ES-I3 (cell line): Measurements from ENCODE around the gene EBF3.

Source experiments
- H3K36me3 ChIP-seq: 2 replicates; pipeline ENCODE4 v1.6.1; 2013; ENCODE audit warnings: mild to moderate bottlenecking, low read length, control low read depth, moderate library complexity; ENCODE audit not compliant: insufficient read depth
- H3K4me1 ChIP-seq: 2 replicates; pipeline ENCODE4 v1.6.1; 2013; ENCODE audit warnings: mild to moderate bottlenecking, control low read depth, low read length; ENCODE audit not compliant: insufficient read depth
- H3K9ac ChIP-seq: 2 replicates; pipeline ENCODE4 v1.6.1; 2013; ENCODE audit warnings: low read depth, mild to moderate bottlenecking, low read length, moderate library complexity
- H3K9me3 ChIP-seq: 2 replicates; pipeline ENCODE4 v1.6.1; 2013; ENCODE audit warnings: mild to moderate bottlenecking, low read length, moderate library complexity; ENCODE audit not compliant: control insufficient read depth, insufficient read depth

The EBF3 gene

GRCh38 chr10:129884398-129885078, 79.5 kb downstream of the EBF3 start:
- H3K36me3 ChIP-seq, result no peaks in the 10 kb centered on the region
- H3K9ac ChIP-seq, result no peak overlapping the region
- H3K9me3 ChIP-seq, result no peaks in the 10 kb centered on the region
- H3K4me1 ChIP-seq, result peaks cover 3% of the 10 kb centered on the region; the same call in 1 of the 2 replicates

- no peak overlapping the region for H3K9ac ChIP-seq
- no peaks in the 10 kb centered on the region for H3K9me3 ChIP-seq
- no peaks in the 10 kb centered on the region for H3K4me1 ChIP-seq
- no peaks in the 10 kb centered on the region for H3K36me3 ChIP-seq
Observed at GRCh38 chr10:129883626-129884397, 80.3 kb downstream of the EBF3 start.

GRCh38 chr10:129883029-129883428, 81.0 kb downstream of the EBF3 start:
- Histone ChIP-seq H3K4me1 (no peaks in the 10 kb centered on the region), H3K9ac (no peak overlapping the region), H3K36me3 (no peaks in the 10 kb centered on the region), H3K9me3 (no peaks in the 10 kb centered on the region)

- Histone ChIP-seq H3K9me3 (no peaks in the 10 kb centered on the region), H3K4me1 (no peaks in the 10 kb centered on the region), H3K36me3 (no peaks in the 10 kb centered on the region), H3K9ac (no peak overlapping the region)
Observed at GRCh38 chr10:129882291-129883010, 81.6 kb downstream of the EBF3 start.

- Histone ChIP-seq H3K36me3 (no peaks in the 10 kb centered on the region), H3K9me3 (no peaks in the 10 kb centered on the region), H3K9ac (no peak overlapping the region), H3K4me1 (no peaks in the 10 kb centered on the region)
Observed at GRCh38 chr10:129881641-129882040, 82.4 kb downstream of the EBF3 start.

- Histone ChIP-seq H3K9me3 (no peaks in the 10 kb centered on the region), H3K36me3 (no peaks in the 10 kb centered on the region)
Observed at GRCh38 chr10:129880191-129880870, 83.7 kb downstream of the EBF3 start.

GRCh38 chr10:129879655-129880054, 84.4 kb downstream of the EBF3 start:
- H3K36me3 ChIP-seq, result no peaks in the 10 kb centered on the region

More at GRCh38 chr10:129880191-129880870, 83.7 kb downstream of the EBF3 start:
- Histone ChIP-seq H3K9ac (no peak overlapping the region), H3K4me1 (no peaks in the 10 kb centered on the region)

GRCh38 chr10:129878835-129879234, 85.2 kb downstream of the EBF3 start:
- no peaks in the 10 kb centered on the region for H3K36me3 ChIP-seq
- no peaks in the 10 kb centered on the region for H3K9me3 ChIP-seq
- no peaks in the 10 kb centered on the region for H3K4me1 ChIP-seq
- no peak overlapping the region for H3K9ac ChIP-seq

More at GRCh38 chr10:129879655-129880054, 84.4 kb downstream of the EBF3 start:
- no peak overlapping the region for H3K9ac ChIP-seq
- no peaks in the 10 kb centered on the region for H3K4me1 ChIP-seq
- H3K9me3 ChIP-seq, result no peaks in the 10 kb centered on the region

- no peaks in the 10 kb centered on the region for H3K9me3 ChIP-seq
- H3K36me3 ChIP-seq, result no peaks in the 10 kb centered on the region
- H3K4me1 ChIP-seq, result no peaks in the 10 kb centered on the region
- no peak overlapping the region for H3K9ac ChIP-seq
Observed at GRCh38 chr10:129877773-129878371, 86.2 kb downstream of the EBF3 start.

- H3K4me1 ChIP-seq, result no peaks in the 10 kb centered on the region
- no peaks in the 10 kb centered on the region for H3K9me3 ChIP-seq
- H3K9ac ChIP-seq, result no peak overlapping the region
- no peaks in the 10 kb centered on the region for H3K36me3 ChIP-seq
Observed at GRCh38 chr10:129876838-129877237, 87.2 kb downstream of the EBF3 start.

- no peaks in the 10 kb centered on the region for H3K4me1 ChIP-seq
- no peaks in the 10 kb centered on the region for H3K36me3 ChIP-seq
- H3K9me3 ChIP-seq, result no peaks in the 10 kb centered on the region
- H3K9ac ChIP-seq, result no peak overlapping the region
Observed at GRCh38 chr10:129875993-129876726, 87.9 kb downstream of the EBF3 start.

GRCh38 chr10:129873351-129873750, 90.7 kb downstream of the EBF3 start:
- Histone ChIP-seq H3K9me3 (no peaks in the 10 kb centered on the region), H3K9ac (no peak overlapping the region), H3K4me1 (no peaks in the 10 kb centered on the region), H3K36me3 (no peaks in the 10 kb centered on the region)

- Histone ChIP-seq H3K9ac (no peak overlapping the region), H3K4me1 (no peaks in the 10 kb centered on the region), H3K9me3 (no peaks in the 10 kb centered on the region), H3K36me3 (no peaks in the 10 kb centered on the region)
Observed at GRCh38 chr10:129871966-129872365, 92.1 kb downstream of the EBF3 start.
